H9 (cell line): Measurements from ENCODE around the gene EXO1. TPM values are rescaled to one million over a fixed set of nuclear protein-coding genes. Genes with fewer than 3 reads are reported as not detected.

ENCODE experiments used
- DNase-seq: peaks from one replicate; pipeline ENCODE4 v3.0.0-alpha.2; 2017
- H2AFZ ChIP-seq: one replicate; pipeline ENCODE4 v1.6.1; 2013; ENCODE audit warnings: mild to moderate bottlenecking, low read length, control low read depth, moderate library complexity
- H2AK5ac ChIP-seq: 2 replicates; pipeline ENCODE4 v1.6.1; 2013; ENCODE audit warnings: low read length, control low read depth, mixed read lengths; ENCODE audit not compliant: insufficient read length
- H2BK120ac ChIP-seq: one replicate; pipeline ENCODE4 v1.6.1; 2013; ENCODE audit warnings: low read depth, mild to moderate bottlenecking, low read length, control low read depth, inconsistent platforms; ENCODE audit not compliant: poor library complexity, severe bottlenecking
- H2BK12ac ChIP-seq: 2 replicates; pipeline ENCODE4 v1.6.1; 2013; ENCODE audit warnings: low read length, control low read depth, mixed read lengths, low read depth; ENCODE audit not compliant: insufficient read length
- H2BK15ac ChIP-seq: 2 replicates; pipeline ENCODE4 v1.6.1; 2013; ENCODE audit warnings: low read depth, low read length, control low read depth
- H2BK20ac ChIP-seq: one replicate; pipeline ENCODE4 v1.6.1; 2013; ENCODE audit warnings: low read depth, mild to moderate bottlenecking, low read length, control low read depth, inconsistent platforms; ENCODE audit not compliant: poor library complexity, severe bottlenecking
- H2BK5ac ChIP-seq: 2 replicates; pipeline ENCODE4 v1.6.1; 2013; ENCODE audit warnings: low read length, control low read depth, mixed read lengths; ENCODE audit not compliant: insufficient read length
- H3K14ac ChIP-seq: 2 replicates; pipeline ENCODE4 v1.6.1; 2013; ENCODE audit warnings: low read length, control low read depth; ENCODE audit not compliant: insufficient read depth
- H3K18ac ChIP-seq: 2 replicates; pipeline ENCODE4 v1.6.1; 2013; ENCODE audit warnings: low read depth, mild to moderate bottlenecking, mixed read lengths, low read length, control low read depth; ENCODE audit not compliant: insufficient read length
- H3K23ac ChIP-seq: 2 replicates; pipeline ENCODE4 v1.6.1; 2013; ENCODE audit warnings: low read length, control low read depth, mixed read lengths, low read depth; ENCODE audit not compliant: insufficient read length
- H3K23me2 ChIP-seq: 2 replicates; pipeline ENCODE4 v1.6.1; 2013; ENCODE audit warnings: low read depth, mild to moderate bottlenecking, mixed read lengths, low read length, control low read depth; ENCODE audit not compliant: insufficient read length, poor library complexity, severe bottlenecking
- H3K27ac ChIP-seq: 2 replicates; pipeline ENCODE4 v1.5.1; 2013; ENCODE audit warnings: low read length, control low read depth, mixed read lengths, low read depth; ENCODE audit not compliant: insufficient read length
- H3K27me3 ChIP-seq: 2 replicates; pipeline ENCODE4 v1.6.1; 2013; ENCODE audit warnings: low read length, control low read depth, inconsistent platforms; ENCODE audit not compliant: insufficient read depth
- H3K4ac ChIP-seq: 2 replicates; pipeline ENCODE4 v1.6.1; 2013; ENCODE audit warnings: low read depth, mild to moderate bottlenecking, control low read depth, inconsistent platforms, low read length, moderate library complexity
- H3K4me1 ChIP-seq: 2 replicates; pipeline ENCODE4 v1.6.1; 2013; ENCODE audit warnings: low read length, control low read depth, inconsistent platforms; ENCODE audit not compliant: insufficient read depth
- H3K4me2 ChIP-seq: 2 replicates; pipeline ENCODE4 v1.6.1; 2013; ENCODE audit warnings: low read length, control low read depth, mixed read lengths; ENCODE audit not compliant: insufficient read length, insufficient read depth
- H3K56ac ChIP-seq: 2 replicates; pipeline ENCODE4 v1.6.1; 2013; ENCODE audit warnings: low read depth, mild to moderate bottlenecking, mixed read lengths, low read length, control low read depth; ENCODE audit not compliant: insufficient read length
- H3K79me1 ChIP-seq: 2 replicates; pipeline ENCODE4 v1.6.1; 2013; ENCODE audit warnings: low read depth, mild to moderate bottlenecking, moderate library complexity, low read length, control low read depth, inconsistent platforms; ENCODE audit not compliant: insufficient read depth, poor library complexity, severe bottlenecking
- H3K79me2 ChIP-seq: 2 replicates; pipeline ENCODE4 v1.6.1; 2013; ENCODE audit warnings: low read length, control low read depth, inconsistent platforms; ENCODE audit not compliant: insufficient read depth
- H3K9ac ChIP-seq: 2 replicates; pipeline ENCODE4 v1.6.1; 2013; ENCODE audit warnings: low read length, control low read depth, mixed read lengths; ENCODE audit not compliant: insufficient read length; ENCODE audit errors: extremely low read depth
- H3K9me3 ChIP-seq: one replicate; pipeline ENCODE4 v1.6.1; 2013; ENCODE audit warnings: low read depth, low read length, inconsistent platforms; ENCODE audit not compliant: control insufficient read depth
- H3T11ph ChIP-seq: one replicate; pipeline ENCODE4 v1.6.1; 2013; ENCODE audit warnings: mild to moderate bottlenecking, low read length, control low read depth, inconsistent platforms
- H4K20me1 ChIP-seq: one replicate; pipeline ENCODE4 v1.6.1; 2013; ENCODE audit not compliant: control insufficient read depth, insufficient read length, insufficient read depth
- H4K5ac ChIP-seq: 2 replicates; pipeline ENCODE4 v1.6.1; 2013; ENCODE audit warnings: low read depth, mild to moderate bottlenecking, mixed read lengths, low read length, control low read depth; ENCODE audit not compliant: insufficient read length
- H4K8ac ChIP-seq: replicated peaks from 2 replicates; pipeline ENCODE4 v1.6.1; 2013; ENCODE audit warnings: low read length, control low read depth, mixed read lengths, low read depth; ENCODE audit not compliant: insufficient read length
- H4K91ac ChIP-seq: 2 replicates; pipeline ENCODE4 v1.6.1; 2013; ENCODE audit warnings: low read depth, mild to moderate bottlenecking, moderate library complexity, mixed read lengths, low read length, control low read depth; ENCODE audit not compliant: insufficient read length
- H3K27ac Mint-ChIP-seq, 3 experiments: 2 replicates in 2 of 3; 3 replicates in 1 of 3; pipeline ENCODE4 v1.8.0; 2020 to 2021; ENCODE audit warnings: mixed read lengths in 3 of 3, mild to moderate bottlenecking in 1 of 3, moderate library complexity in 1 of 3
- H3K27me3 Mint-ChIP-seq: 2 replicates; pipeline ENCODE4 v1.8.0; 2021; ENCODE audit warnings: low read depth, mild to moderate bottlenecking, moderate library complexity, mixed read lengths
- H3K36me3 Mint-ChIP-seq, 3 experiments: 2 replicates in 2 of 3; 3 replicates in 1 of 3; pipeline ENCODE4 v1.8.0; 2020 to 2021; ENCODE audit warnings: low read depth in 3 of 3, mixed read lengths in 3 of 3; ENCODE audit not compliant: insufficient read depth in 1 of 3
- H3K4me1 Mint-ChIP-seq, 2 experiments: 2 replicates each; pipeline ENCODE4 v1.8.0; 2020; ENCODE audit warnings: mixed read lengths in 2 of 2
- H3K4me3 Mint-ChIP-seq, 2 experiments: 2 replicates in 1 of 2; 3 replicates in 1 of 2; pipeline ENCODE4 v1.8.0; 2020 to 2021; ENCODE audit warnings: mild to moderate bottlenecking in 2 of 2, mixed read lengths in 2 of 2, moderate library complexity in 1 of 2
- H3K9me3 Mint-ChIP-seq, 2 experiments: 2 replicates in 1 of 2; 3 replicates in 1 of 2; pipeline ENCODE4 v1.8.0; 2020; ENCODE audit warnings: mild to moderate bottlenecking in 2 of 2, mixed read lengths in 2 of 2, moderate library complexity in 1 of 2
- WGBS: extraction: QIAGEN DNeasy Blood & Tissue Kit; methylation state at CpG from one replicate; pipeline ENCODE4 v1.1.7; 2013; ENCODE audit warnings: missing lambda C conversion rate, low lambda C conversion rate, mixed read lengths; ENCODE audit not compliant: insufficient read length; ENCODE audit errors: extremely low coverage; 5-methylcytosine and 5-hydroxymethylcytosine counted together
- total RNA-seq: library from RNA; stranded (reverse); gene quantifications from 2 replicates; pipeline ENCODE4 v1.2.1, GENCODE V29; 2021
- TF ChIP-seq, protein P1 (sequence below): fragments of 200-600 bp; sonication (generic); conservative IDR thresholded peaks from 3 replicates; pipeline ENCODE4 v1.8.0; 2021; ENCODE audit warnings: antibody characterized with exemption, mild to moderate bottlenecking

Gene EXO1
- total RNA-seq, 1 experiment from 2014 or later, result 43.2 TPM

- WGBS, result no CpG with 5 or more reads among the region's 3 CpGs
- Histone ChIP-seq H3K27me3 (no peaks in the 10 kb centered on the region), H2BK15ac (no peak overlapping the region), H3K4me1 (no peaks in the 10 kb centered on the region), H3T11ph (no peak overlapping the region), H3K4ac (no peak overlapping the region), H3K18ac (no peak overlapping the region), H3K9ac (no peak overlapping the region), H3K23me2 (no peaks in the 10 kb centered on the region), H3K23ac (no peak overlapping the region), H4K5ac (no peak overlapping the region), H3K79me2 (no peaks in the 10 kb centered on the region), H4K8ac (no peak overlapping the region), H3K4me2 (no peak overlapping the region), H3K14ac (no peak overlapping the region), H4K91ac (no peak overlapping the region), H2BK5ac (no peak overlapping the region), H2BK12ac (no peak overlapping the region), H3K56ac (no peak overlapping the region), H2BK20ac (no peak overlapping the region), H2AK5ac (no peak overlapping the region), H3K27ac (no peak overlapping the region), H3K79me1 (no peaks in the 10 kb centered on the region), H2AFZ (no peak overlapping the region), H4K20me1 (no peaks in the 10 kb centered on the region), H2BK120ac (no peak overlapping the region), H3K9me3 (no peaks in the 10 kb centered on the region)
- Mint-ChIP-seq H3K4me1 (no peaks in the 10 kb centered on the region), H3K9me3 (no peaks in the 10 kb centered on the region), H3K36me3 (peaks cover 8 to 30% (median 30%) of the 10 kb centered on the region in 3 experiments; a peak in 6 of 7 replicates), H3K4me3 (no peak overlapping the region), H3K27me3 (no peaks in the 10 kb centered on the region), H3K27ac (no peak overlapping the region; a peak in 1 of 7 replicates)
- no peak for DNase-seq
- TF ChIP-seq, protein P1, sequence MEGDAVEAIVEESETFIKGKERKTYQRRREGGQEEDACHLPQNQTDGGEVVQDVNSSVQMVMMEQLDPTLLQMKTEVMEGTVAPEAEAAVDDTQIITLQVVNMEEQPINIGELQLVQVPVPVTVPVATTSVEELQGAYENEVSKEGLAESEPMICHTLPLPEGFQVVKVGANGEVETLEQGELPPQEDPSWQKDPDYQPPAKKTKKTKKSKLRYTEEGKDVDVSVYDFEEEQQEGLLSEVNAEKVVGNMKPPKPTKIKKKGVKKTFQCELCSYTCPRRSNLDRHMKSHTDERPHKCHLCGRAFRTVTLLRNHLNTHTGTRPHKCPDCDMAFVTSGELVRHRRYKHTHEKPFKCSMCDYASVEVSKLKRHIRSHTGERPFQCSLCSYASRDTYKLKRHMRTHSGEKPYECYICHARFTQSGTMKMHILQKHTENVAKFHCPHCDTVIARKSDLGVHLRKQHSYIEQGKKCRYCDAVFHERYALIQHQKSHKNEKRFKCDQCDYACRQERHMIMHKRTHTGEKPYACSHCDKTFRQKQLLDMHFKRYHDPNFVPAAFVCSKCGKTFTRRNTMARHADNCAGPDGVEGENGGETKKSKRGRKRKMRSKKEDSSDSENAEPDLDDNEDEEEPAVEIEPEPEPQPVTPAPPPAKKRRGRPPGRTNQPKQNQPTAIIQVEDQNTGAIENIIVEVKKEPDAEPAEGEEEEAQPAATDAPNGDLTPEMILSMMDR, result no peak
Measured at GRCh38 chr1:241891296-241891695, 43.3 kb downstream of the EXO1 start.
